ENCODE data around the gene CCDC12.

DNA sequence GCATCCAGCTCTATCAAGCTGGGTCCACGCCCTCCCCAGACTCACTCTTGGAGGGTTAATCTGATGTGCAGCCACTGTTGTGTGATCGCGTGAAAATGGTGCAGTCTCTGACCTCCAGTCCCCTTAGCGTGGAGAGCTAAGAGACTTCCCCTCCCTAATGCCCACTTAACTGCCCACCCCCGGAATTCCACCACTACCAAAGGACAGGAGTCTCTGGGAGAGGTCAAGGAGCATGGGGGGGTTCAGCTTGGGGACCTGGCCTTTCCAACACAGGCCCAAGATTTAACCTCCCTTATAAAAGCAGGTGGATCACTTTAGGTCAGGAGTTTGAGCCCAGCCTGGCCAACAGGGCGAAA is 48.8 kb downstream of the CCDC12 start:
- TF ChIP-seq, protein P1, sequence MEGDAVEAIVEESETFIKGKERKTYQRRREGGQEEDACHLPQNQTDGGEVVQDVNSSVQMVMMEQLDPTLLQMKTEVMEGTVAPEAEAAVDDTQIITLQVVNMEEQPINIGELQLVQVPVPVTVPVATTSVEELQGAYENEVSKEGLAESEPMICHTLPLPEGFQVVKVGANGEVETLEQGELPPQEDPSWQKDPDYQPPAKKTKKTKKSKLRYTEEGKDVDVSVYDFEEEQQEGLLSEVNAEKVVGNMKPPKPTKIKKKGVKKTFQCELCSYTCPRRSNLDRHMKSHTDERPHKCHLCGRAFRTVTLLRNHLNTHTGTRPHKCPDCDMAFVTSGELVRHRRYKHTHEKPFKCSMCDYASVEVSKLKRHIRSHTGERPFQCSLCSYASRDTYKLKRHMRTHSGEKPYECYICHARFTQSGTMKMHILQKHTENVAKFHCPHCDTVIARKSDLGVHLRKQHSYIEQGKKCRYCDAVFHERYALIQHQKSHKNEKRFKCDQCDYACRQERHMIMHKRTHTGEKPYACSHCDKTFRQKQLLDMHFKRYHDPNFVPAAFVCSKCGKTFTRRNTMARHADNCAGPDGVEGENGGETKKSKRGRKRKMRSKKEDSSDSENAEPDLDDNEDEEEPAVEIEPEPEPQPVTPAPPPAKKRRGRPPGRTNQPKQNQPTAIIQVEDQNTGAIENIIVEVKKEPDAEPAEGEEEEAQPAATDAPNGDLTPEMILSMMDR (IDR thresholded peaks at IDR 0.05; ENCODE audit: low read depth, low read length): no peak
- TF ChIP-seq, protein P2, sequence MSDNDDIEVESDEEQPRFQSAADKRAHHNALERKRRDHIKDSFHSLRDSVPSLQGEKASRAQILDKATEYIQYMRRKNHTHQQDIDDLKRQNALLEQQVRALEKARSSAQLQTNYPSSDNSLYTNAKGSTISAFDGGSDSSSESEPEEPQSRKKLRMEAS (IDR thresholded peaks at IDR 0.05; ENCODE audit: low read depth, low read length): no peak
